GM12878 (cell line): ENCODE data around the gene CENPX.

Source experiments
- BHLHE40 ChIP-seq, 2 experiments: fragments of 450-650 bp in 1 of 2; IDR thresholded peaks; 2 replicates each; pipeline ENCODE4 v1.6.1; 2011 to 2017; ENCODE audit warnings: low read depth in 2 of 2, borderline replicate concordance in 1 of 2, improper control_type of control experiment in 1 of 2, low read length in 1 of 2, mild to moderate bottlenecking in 1 of 2
- ESRRA ChIP-seq: IDR thresholded peaks from 2 replicates; pipeline ENCODE4 v1.6.1; 2012; ENCODE audit warnings: mild to moderate bottlenecking, low read length, improper control_type of control experiment
- FOS ChIP-seq: IDR thresholded peaks from 3 replicates; pipeline ENCODE4 v1.6.1; 2011; ENCODE audit warnings: borderline replicate concordance; ENCODE audit not compliant: insufficient read length; ENCODE audit errors: extremely low read depth
- TCF3 ChIP-seq: IDR thresholded peaks from 2 replicates; pipeline ENCODE4 v1.6.1; 2012; ENCODE audit warnings: low read depth, mild to moderate bottlenecking, low read length, borderline replicate concordance; ENCODE audit not compliant: insufficient read depth
- ZZZ3 ChIP-seq: IDR thresholded peaks from 2 replicates; pipeline ENCODE4 v1.6.1; 2011; ENCODE audit warnings: low read depth; ENCODE audit not compliant: control insufficient read depth, insufficient read length

GRCh38 chr17:82029990-82030469 is 7.4 kb upstream of the CENPX start:
- TF ChIP-seq ESRRA (no peak), ZZZ3 (no peak), BHLHE40 (IDR thresholded peaks at IDR 0.05; ENCODE audit: borderline replicate concordance in 1 of 2, low read depth in 2 of 2, low read length in 1 of 2) (no peak), FOS (no peak), TCF3 (no peak)
